Measurements from ENCODE around the gene SORCS2.

SORCS2 gene

GRCh38 chr4:7309181-7309580 lies 116.8 kb downstream of the SORCS2 start:
- DNase-seq = no peak

- no peak for DNase-seq
Measured at GRCh38 chr4:7309636-7310390, 117.5 kb downstream of the SORCS2 start.

- no peak for DNase-seq
Measured at GRCh38 chr4:7310451-7310850, 118.1 kb downstream of the SORCS2 start.

- DNase-seq = no peak
Measured at GRCh38 chr4:7311205-7311604, 118.9 kb downstream of the SORCS2 start.

- no peak for DNase-seq
Measured at GRCh38 chr4:7312691-7313090, 120.4 kb downstream of the SORCS2 start.

GRCh38 chr4:7313347-7313811 lies 121.0 kb downstream of the SORCS2 start:
- DNase-seq = no peak

GRCh38 chr4:7313991-7314390 lies 121.7 kb downstream of the SORCS2 start:
- DNase-seq = no peak

- DNase-seq = no peak
Measured at GRCh38 chr4:7315286-7315685, 122.9 kb downstream of the SORCS2 start.

GRCh38 chr4:7315935-7316334 lies 123.6 kb downstream of the SORCS2 start:
- DNase-seq = no peak

GRCh38 chr4:7319024-7319423 lies 126.7 kb downstream of the SORCS2 start:
- DNase-seq = no peak

- DNase-seq = no peak
Measured at GRCh38 chr4:7320206-7320797, 128.0 kb downstream of the SORCS2 start.

GRCh38 chr4:7322166-7322991 lies 130.0 kb downstream of the SORCS2 start:
- DNase-seq = no peak

- DNase-seq = no peak
Measured at GRCh38 chr4:7323461-7323871, 131.1 kb downstream of the SORCS2 start.

- DNase-seq = no peak
Measured at GRCh38 chr4:7323872-7324650, 131.7 kb downstream of the SORCS2 start.

GRCh38 chr4:7324651-7325121 lies 132.3 kb downstream of the SORCS2 start:
- no peak for DNase-seq

GRCh38 chr4:7325541-7325940 lies 133.2 kb downstream of the SORCS2 start:
- no peak for DNase-seq

GRCh38 chr4:7326306-7326692 lies 134.0 kb downstream of the SORCS2 start:
- DNase-seq = no peak

- DNase-seq = no peak
Measured at GRCh38 chr4:7326693-7327340, 134.5 kb downstream of the SORCS2 start.

- no peak for DNase-seq
Measured at GRCh38 chr4:7327341-7327885, 135.1 kb downstream of the SORCS2 start.

GRCh38 chr4:7328162-7328912 lies 136.0 kb downstream of the SORCS2 start:
- DNase-seq = no peak
